Thyroid gland (tissue), 4 donors: ENCODE data around the gene CCDC149.

ENCODE experiments used
- CTCF ChIP-seq, 6 experiments: fragments of 200-600 bp in 3 of 6; fragments of 450-650 bp in 3 of 6; sonication (generic) in 3 of 6; IDR thresholded peaks; one replicate each; pipeline ENCODE4 v1.5.1; 2016 to 2019; ENCODE audit warnings: antibody characterized with exemption in 6 of 6, mild to moderate bottlenecking in 2 of 6, inconsistent platforms in 1 of 6, moderate library complexity in 1 of 6
- POLR2A ChIP-seq, 2 donors: fragments of 450-650 bp; IDR thresholded peaks; one replicate each; pipeline ENCODE4 v1.6.1; 2017; ENCODE audit warnings: antibody characterized with exemption in 2 of 2, mild to moderate bottlenecking in 2 of 2, moderate library complexity in 1 of 2

GRCh38 chr4:24886596-24886995 lies 26.2 kb downstream of the CCDC149 start:
- TF ChIP-seq CTCF (IDR thresholded peaks at IDR 0.05) (no peak), POLR2A (IDR thresholded peaks at IDR 0.05) (no peak)
